ENCODE data around the gene GPR32. TPM values are rescaled to one million over a fixed set of nuclear protein-coding genes. Genes with fewer than 3 reads are reported as not detected.

The GPR32 gene
- total and polyA plus RNA-seq, 2 of the 8 experiments (the other 6 are each of a cell fraction or from before 2014, with no cell fraction given) = not detected

GRCh38 chr19:50768277-50768676 lies 2.0 kb upstream of the GPR32 start (continued):
- no peak for TF ChIP-seq ZNF274 (IDR thresholded peaks at IDR 0.05; ENCODE audit: borderline replicate concordance, extremely low read depth, low read length)
